SK-N-SH (cell line): Measurements from ENCODE around the gene TGM5. TPM values are rescaled to one million over a fixed set of nuclear protein-coding genes. Genes with fewer than 3 reads are reported as not detected.

Experiments
- CTCF ChIA-PET: fragments of 300-600, 350-600 bp; formaldehyde crosslinking; extraction: SDS; loops from one replicate; lab custom pipeline; 2021; lab: Yijun Ruan, JAX
- POLR2A ChIA-PET: fragments of 350-600 bp; sonication (Branson Sonifier 250); formaldehyde crosslinking; extraction: SDS; loops from one replicate; lab custom pipeline; 2020; ENCODE audit warnings: antibody characterized with exemption, inconsistent platforms; lab: Yijun Ruan, JAX
- DNase-seq: peaks from one replicate; pipeline ENCODE4 v3.0.0; 2012
- H2AFZ ChIP-seq: fragments of 200-600 bp; sonication (generic); 2 replicates; pipeline ENCODE4 v1.8.1; 2016; ENCODE audit warnings: antibody characterized with exemption, mild to moderate bottlenecking, low read depth
- H3F3A ChIP-seq: fragments of 200-600 bp; sonication (generic); replicated peaks from 2 replicates; pipeline ENCODE3; 2016; ENCODE audit warnings: antibody characterized with exemption, mild to moderate bottlenecking; ENCODE audit not compliant: insufficient read depth
- H3K27ac ChIP-seq, 2 experiments: fragments of 200-500 bp in 1 of 2; fragments of 200-600 bp in 1 of 2; sonication (Bioruptor generic) in 1 of 2; sonication (generic), shearing (Covaris generic) in 1 of 2; 2 replicates each; pipeline versions ENCODE4 v1.5.1 to v1.6.1; 2014 to 2016; ENCODE audit warnings: low read depth in 2 of 2, inconsistent platforms in 1 of 2, low read length in 1 of 2, mild to moderate bottlenecking in 1 of 2, mixed read lengths in 1 of 2
- H3K27me3 ChIP-seq: fragments of 200-600 bp; sonication (generic), shearing (Covaris generic); 2 replicates; pipeline ENCODE4 v1.6.1; 2016; ENCODE audit warnings: mixed run types; ENCODE audit not compliant: insufficient read depth
- H3K36me3 ChIP-seq, 2 experiments: fragments of 200-500 bp in 1 of 2; fragments of 200-600 bp in 1 of 2; sonication (Bioruptor generic) in 1 of 2; sonication (generic) in 1 of 2; replicated peaks in 1 of 2; 2 replicates each; pipeline versions ENCODE3 to v1.5.1; 2014 to 2016; ENCODE audit warnings: low read length in 1 of 2, mild to moderate bottlenecking in 1 of 2; ENCODE audit not compliant: insufficient read depth in 2 of 2, control insufficient read depth in 1 of 2
- H3K4me1 ChIP-seq, 2 experiments: fragments of 200-500 bp in 1 of 2; fragments of 200-600 bp in 1 of 2; sonication (Bioruptor generic) in 1 of 2; sonication (generic), shearing (Covaris generic) in 1 of 2; 2 replicates each; pipeline versions ENCODE4 v1.5.1 to v1.6.1; 2014 to 2016; ENCODE audit warnings: low read depth in 1 of 2, low read length in 1 of 2, mixed run types in 1 of 2; ENCODE audit not compliant: insufficient read depth in 2 of 2, control insufficient read depth in 1 of 2
- H3K4me2 ChIP-seq: fragments of 200-600 bp; sonication (generic), shearing (Covaris generic); 2 replicates; pipeline ENCODE4 v1.6.1; 2017; ENCODE audit warnings: mixed run types
- H3K4me3 ChIP-seq, 2 experiments: fragments of 200-500 bp in 1 of 2; fragments of 200-600 bp in 1 of 2; sonication (Bioruptor generic) in 1 of 2; sonication (generic), shearing (Covaris generic) in 1 of 2; 2 replicates each; pipeline versions ENCODE4 v1.5.1 to v1.8.1; 2014 to 2016; ENCODE audit warnings: low read depth in 2 of 2, inconsistent platforms in 1 of 2, low read length in 1 of 2, mild to moderate bottlenecking in 1 of 2, mixed read lengths in 1 of 2, moderate library complexity in 1 of 2
- H3K79me2 ChIP-seq: fragments of 200-600 bp; sonication (generic); 2 replicates; pipeline ENCODE4 v1.8.1; 2017; ENCODE audit warnings: mild to moderate bottlenecking; ENCODE audit not compliant: insufficient read depth
- H3K9ac ChIP-seq: fragments of 200-600 bp; sonication (generic); 2 replicates; pipeline ENCODE4 v1.6.1; 2017; ENCODE audit warnings: mixed run types
- H3K9me2 ChIP-seq: fragments of 200-600 bp; sonication (generic); 2 replicates; pipeline ENCODE4 v1.6.1; 2017; ENCODE audit warnings: mixed run types
- H3K9me3 ChIP-seq: fragments of 200-600 bp; sonication (generic); 2 replicates; pipeline ENCODE4 v1.6.1; 2017; ENCODE audit warnings: mixed run types, mild to moderate bottlenecking, moderate library complexity
- H4K20me1 ChIP-seq: fragments of 200-600 bp; sonication (generic); 2 replicates; pipeline ENCODE4 v1.6.1; 2017; ENCODE audit warnings: mild to moderate bottlenecking, mixed run types; ENCODE audit not compliant: insufficient read depth
- CTCF ChIP-seq: fragments of 200-600 bp; sonication (generic); IDR thresholded peaks from 2 replicates; pipeline ENCODE4 v1.6.1; 2017; ENCODE audit warnings: antibody characterized with exemption, mild to moderate bottlenecking, moderate library complexity
- ELF1 ChIP-seq: IDR thresholded peaks from 2 replicates; pipeline ENCODE4 v1.4.0; 2012
- EP300 ChIP-seq, 2 experiments: IDR thresholded peaks; 2 replicates each; pipeline versions ENCODE4 v1.4.0 to v1.6.1; 2012; ENCODE audit warnings: borderline replicate concordance in 1 of 2, low read depth in 1 of 2, low read length in 1 of 2
- FOXJ3 ChIP-seq: sonication (generic); formaldehyde crosslinking; IDR thresholded peaks from 2 replicates; pipeline ENCODE4 v1.5.1; 2020; ENCODE audit warnings: mild to moderate bottlenecking, missing genetic modification reagents
- FOXM1 ChIP-seq: IDR thresholded peaks from 2 replicates; pipeline ENCODE4 v1.4.0; 2012; ENCODE audit warnings: low read depth, mild to moderate bottlenecking
- GABPA ChIP-seq: IDR thresholded peaks from 2 replicates; pipeline ENCODE4 v1.4.0; 2012; ENCODE audit warnings: low read depth, mild to moderate bottlenecking
- IRF3 ChIP-seq: fragments of 150-350 bp; IDR thresholded peaks from 2 replicates; pipeline ENCODE4 v1.6.1; 2016; ENCODE audit warnings: mild to moderate bottlenecking, low read depth, low read length
- JUND ChIP-seq: IDR thresholded peaks from 2 replicates; pipeline ENCODE4 v1.4.0; 2012
- MXI1 ChIP-seq: IDR thresholded peaks from 2 replicates; pipeline ENCODE4 v1.6.1; 2012; ENCODE audit warnings: mild to moderate bottlenecking, low read depth, low read length, improper control_type of control experiment
- NFIC ChIP-seq: IDR thresholded peaks from 2 replicates; pipeline ENCODE4 v1.4.0; 2012; ENCODE audit warnings: borderline replicate concordance
- POLR2AphosphoS5 ChIP-seq: IDR thresholded peaks from 2 replicates; pipeline ENCODE4 v1.6.1; 2012; ENCODE audit warnings: low read depth, low read length
- RCOR1 ChIP-seq: fragments of 150-350 bp; IDR thresholded peaks from 2 replicates; pipeline ENCODE4 v1.6.1; 2017; ENCODE audit warnings: antibody characterized with exemption, low read length
- RFX5 ChIP-seq: IDR thresholded peaks from 2 replicates; pipeline ENCODE4 v1.6.1; 2012; ENCODE audit warnings: mild to moderate bottlenecking, improper control_type of control experiment, low read length
- RXRA ChIP-seq: IDR thresholded peaks from 2 replicates; pipeline ENCODE4 v1.4.0; 2012; ENCODE audit warnings: low read depth, mild to moderate bottlenecking, borderline replicate concordance
- SIN3A ChIP-seq: IDR thresholded peaks from 2 replicates; pipeline ENCODE4 v1.6.1; 2012; ENCODE audit warnings: low read depth, mild to moderate bottlenecking, low read length, moderate library complexity, borderline replicate concordance
- SMC3 ChIP-seq: IDR thresholded peaks from 2 replicates; pipeline ENCODE4 v1.6.1; 2012; ENCODE audit warnings: low read depth, low read length, improper control_type of control experiment
- TCF12 ChIP-seq: IDR thresholded peaks from 2 replicates; pipeline ENCODE4 v1.4.0; 2012
- USF1 ChIP-seq: IDR thresholded peaks from 2 replicates; pipeline ENCODE4 v1.4.0; 2012; ENCODE audit warnings: low read depth, borderline replicate concordance
- YY1 ChIP-seq: IDR thresholded peaks from 2 replicates; pipeline ENCODE4 v1.4.0; 2012; ENCODE audit warnings: low read depth, mild to moderate bottlenecking
- WGBS: methylation state at CpG from one replicate; pipeline ENCODE4 v1.1.6; 2017; ENCODE audit warnings: low lambda C conversion rate; 5-methylcytosine and 5-hydroxymethylcytosine counted together
- polyA plus RNA-seq, 3 experiments: library from polyadenylated mRNA; depleted of rRNA; stranded (reverse); fragments of >200 nt; gene quantifications; 2 replicates each; pipeline ENCODE4 v1.2.3, GENCODE V29; 2012
- TF ChIP-seq, protein P1 (sequence below): IDR thresholded peaks from 2 replicates; pipeline ENCODE4 v1.4.0; 2012; ENCODE audit warnings: low read depth

The TGM5 gene
- polyA plus RNA-seq, 1 of the 3 experiments (the other 2 are of a cell fraction), result not detected

GRCh38 chr15:43283526-43283925 lies 16.8 kb upstream of the TGM5 start:
- Histone ChIP-seq H2AFZ (no peak overlapping the region), H3K79me2 (no peaks in the 10 kb centered on the region), H3K4me3 (no peak overlapping the region), H3K4me1 (no peaks in the 10 kb centered on the region), H3K9me2 (no peaks in the 10 kb centered on the region), H3K9me3 (no peaks in the 10 kb centered on the region), H3K4me2 (no peak overlapping the region), H3K36me3 (no peaks in the 10 kb centered on the region), H3F3A (no peaks in the 10 kb centered on the region), H4K20me1 (no peaks in the 10 kb centered on the region), H3K9ac (no peak overlapping the region), H3K27me3 (peaks cover 30% of the 10 kb centered on the region), H3K27ac (no peak overlapping the region)
- CTCF ChIA-PET, result interaction anchor here (1.4 to 10.8 kb wide), 4 partner anchors 56 to 93 kb away, joined by 6 to 167 read pairs (median 46); no protein-coding TSS in a partner anchor
- no peak for TF ChIP-seq JUND
- no peak for TF ChIP-seq EP300 (IDR thresholded peaks at IDR 0.05; ENCODE audit: borderline replicate concordance in 1 of 2, low read depth in 1 of 2, low read length in 1 of 2)
- TF ChIP-seq GABPA, result no peak
- no peak for TF ChIP-seq SIN3A
- TF ChIP-seq MXI1, result no peak
- TF ChIP-seq, protein P1, sequence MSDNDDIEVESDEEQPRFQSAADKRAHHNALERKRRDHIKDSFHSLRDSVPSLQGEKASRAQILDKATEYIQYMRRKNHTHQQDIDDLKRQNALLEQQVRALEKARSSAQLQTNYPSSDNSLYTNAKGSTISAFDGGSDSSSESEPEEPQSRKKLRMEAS, result no peak
- no peak for TF ChIP-seq RXRA
- no peak for TF ChIP-seq ELF1
- TF ChIP-seq FOXJ3 (CRISPR knock-in tag), result no peak
- TF ChIP-seq RFX5, result no peak
- no peak for DNase-seq
- POLR2A ChIA-PET, result no interaction called here
- 38% methylated on average over 1 of the region's 1 CpG for WGBS

DNA sequence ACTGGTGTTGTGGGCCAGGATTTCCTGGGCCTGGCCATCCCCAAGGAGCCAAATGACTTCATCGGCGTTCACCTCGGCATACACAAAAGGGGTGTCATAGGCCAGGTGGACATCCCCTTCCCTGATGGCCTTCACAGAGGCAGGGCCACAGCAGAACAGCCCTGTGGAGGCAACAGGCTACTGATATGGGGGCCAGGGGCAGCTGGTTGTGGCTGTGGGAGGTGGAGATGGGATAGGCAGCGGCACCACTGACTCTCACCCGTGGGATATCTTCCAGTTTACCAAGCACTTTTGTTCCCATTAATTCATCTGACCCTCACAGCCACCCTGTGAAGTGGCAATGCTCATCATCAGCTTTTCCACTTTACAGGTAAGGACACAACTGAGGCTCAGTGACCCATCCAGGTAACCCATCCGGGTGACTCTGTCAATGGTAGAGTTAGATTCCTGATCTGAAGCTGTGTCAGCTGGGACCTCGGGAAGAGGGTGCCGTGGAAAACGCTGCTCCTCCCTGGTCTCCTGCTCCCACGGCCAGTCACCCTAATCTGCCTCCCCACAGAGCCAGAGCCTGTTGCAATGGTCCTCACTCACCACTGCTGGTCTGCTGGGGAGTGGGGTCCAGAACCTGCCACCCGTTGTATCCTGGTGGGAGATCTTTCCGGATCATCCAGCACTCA lies 15.3 kb upstream of the TGM5 start:
- POLR2A ChIA-PET, result no interaction called here
- no peaks in the 10 kb centered on the region for H3K36me3 ChIP-seq
- CTCF ChIA-PET, result interaction anchor here (1.5 to 10.8 kb wide), 3 partner anchors 14 to 95 kb away, joined by 4 to 167 read pairs (median 5); no protein-coding TSS in a partner anchor
- H3K4me3 ChIP-seq, result no peak overlapping the region
- TF ChIP-seq FOXM1, result no peak
- no peak for TF ChIP-seq RFX5
- TF ChIP-seq IRF3, result no peak
- no peak for TF ChIP-seq RXRA
- TF ChIP-seq GABPA, result no peak
- TF ChIP-seq, protein P1, result no peak
- no peak for TF ChIP-seq EP300 (IDR thresholded peaks at IDR 0.05; ENCODE audit: borderline replicate concordance in 1 of 2, low read depth in 1 of 2, low read length in 1 of 2)
- TF ChIP-seq RCOR1, result no peak
- TF ChIP-seq USF1, result no peak
- TF ChIP-seq NFIC, result no peak
- TF ChIP-seq TCF12, result no peak
- TF ChIP-seq SIN3A, result no peak
- no peak for TF ChIP-seq SMC3
- no peak for TF ChIP-seq MXI1
- no peak for TF ChIP-seq FOXJ3 (CRISPR knock-in tag)
- no peak for TF ChIP-seq YY1
- TF ChIP-seq POLR2AphosphoS5, result no peak
- no peak for TF ChIP-seq ELF1
- TF ChIP-seq CTCF, result no peak
- H3K4me1 ChIP-seq, result no peaks in the 10 kb centered on the region
- no peak overlapping the region for H2AFZ ChIP-seq
- no peaks in the 10 kb centered on the region for H4K20me1 ChIP-seq
- no peak overlapping the region for H3K9ac ChIP-seq
- DNase-seq, result no peak
- H3K9me3 ChIP-seq, result no peaks in the 10 kb centered on the region
- H3K4me2 ChIP-seq, result no peak overlapping the region
- H3F3A ChIP-seq, result no peaks in the 10 kb centered on the region
- no peaks in the 10 kb centered on the region for H3K9me2 ChIP-seq
- no peak overlapping the region for H3K27ac ChIP-seq
- WGBS, result 55% methylated on average over 4 of the region's 12 CpGs
- H3K27me3 ChIP-seq, result peaks cover 17% of the 10 kb centered on the region
- no peaks in the 10 kb centered on the region for H3K79me2 ChIP-seq
